HEK293 (cell line): Measurements from ENCODE around the gene CDK6.

Source experiments
- CTCF ChIP-seq: fragments of 450-650 bp; formaldehyde crosslinking; IDR thresholded peaks from 2 replicates; pipeline ENCODE4 v1.5.1; 2016; ENCODE audit warnings: missing biosample characterization, missing genetic modification characterization
- MZF1 ChIP-seq: fragments of 450-650 bp; formaldehyde crosslinking; IDR thresholded peaks from 2 replicates; pipeline ENCODE4 v1.5.1; 2017; ENCODE audit warnings: missing biosample characterization, missing genetic modification characterization, borderline replicate concordance
- ZBTB7A ChIP-seq: fragments of 450-650 bp; formaldehyde crosslinking; IDR thresholded peaks from 2 replicates; pipeline ENCODE4 v1.5.1; 2016; ENCODE audit warnings: low read depth, missing biosample characterization, missing genetic modification characterization
- ZNF202 ChIP-seq: fragments of 450-650 bp; formaldehyde crosslinking; IDR thresholded peaks from 2 replicates; pipeline ENCODE4 v1.5.1; 2016; ENCODE audit warnings: missing biosample characterization, missing genetic modification characterization, borderline replicate concordance
- ZNF610 ChIP-seq: fragments of 450-650 bp; formaldehyde crosslinking; IDR thresholded peaks from 2 replicates; pipeline ENCODE4 v1.5.1; 2016; ENCODE audit warnings: missing biosample characterization, missing genetic modification characterization, borderline replicate concordance
- ZSCAN30 ChIP-seq: fragments of 450-650 bp; IDR thresholded peaks from 2 replicates; pipeline ENCODE4 v1.5.1; 2018; ENCODE audit warnings: missing biosample characterization, mild to moderate bottlenecking, missing genetic modification characterization, moderate library complexity
- TF ChIP-seq, protein P1 (sequence below): fragments of 450-650 bp; formaldehyde crosslinking; IDR thresholded peaks from 2 replicates; pipeline ENCODE4 v1.5.1; 2016; ENCODE audit warnings: missing biosample characterization, missing genetic modification characterization, low read depth

DNA sequence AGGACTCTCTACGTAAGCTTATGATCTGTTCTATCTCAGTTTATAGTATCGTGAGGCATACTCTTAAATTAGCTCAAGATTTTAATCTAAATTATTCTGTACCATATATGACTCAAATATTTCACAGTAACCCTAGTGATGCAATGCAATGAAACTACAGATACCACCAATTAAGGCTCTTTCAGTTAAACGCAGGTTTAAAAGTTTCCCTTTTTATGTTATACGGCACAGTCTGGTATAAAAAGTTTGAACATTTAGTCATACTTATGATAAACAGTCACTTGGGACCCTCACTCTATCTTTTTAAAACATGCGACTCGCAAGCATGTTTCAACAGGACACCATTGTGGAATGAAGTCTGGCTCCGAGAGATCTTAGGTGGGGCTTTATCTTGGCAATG, 107.2 kb downstream of the CDK6 start:
- TF ChIP-seq CTCF (tag by site-specific recombination) (no peak), ZSCAN30 (no peak), MZF1 (tag by site-specific recombination) (no peak), ZNF202 (tag by site-specific recombination) (no peak), ZNF610 (no peak), ZBTB7A (tag by site-specific recombination) (no peak)
- TF ChIP-seq, protein P1, sequence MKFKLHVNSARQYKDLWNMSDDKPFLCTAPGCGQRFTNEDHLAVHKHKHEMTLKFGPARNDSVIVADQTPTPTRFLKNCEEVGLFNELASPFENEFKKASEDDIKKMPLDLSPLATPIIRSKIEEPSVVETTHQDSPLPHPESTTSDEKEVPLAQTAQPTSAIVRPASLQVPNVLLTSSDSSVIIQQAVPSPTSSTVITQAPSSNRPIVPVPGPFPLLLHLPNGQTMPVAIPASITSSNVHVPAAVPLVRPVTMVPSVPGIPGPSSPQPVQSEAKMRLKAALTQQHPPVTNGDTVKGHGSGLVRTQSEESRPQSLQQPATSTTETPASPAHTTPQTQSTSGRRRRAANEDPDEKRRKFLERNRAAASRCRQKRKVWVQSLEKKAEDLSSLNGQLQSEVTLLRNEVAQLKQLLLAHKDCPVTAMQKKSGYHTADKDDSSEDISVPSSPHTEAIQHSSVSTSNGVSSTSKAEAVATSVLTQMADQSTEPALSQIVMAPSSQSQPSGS = no peak
